Measurements from ENCODE around the gene MRPL24.

DNA sequence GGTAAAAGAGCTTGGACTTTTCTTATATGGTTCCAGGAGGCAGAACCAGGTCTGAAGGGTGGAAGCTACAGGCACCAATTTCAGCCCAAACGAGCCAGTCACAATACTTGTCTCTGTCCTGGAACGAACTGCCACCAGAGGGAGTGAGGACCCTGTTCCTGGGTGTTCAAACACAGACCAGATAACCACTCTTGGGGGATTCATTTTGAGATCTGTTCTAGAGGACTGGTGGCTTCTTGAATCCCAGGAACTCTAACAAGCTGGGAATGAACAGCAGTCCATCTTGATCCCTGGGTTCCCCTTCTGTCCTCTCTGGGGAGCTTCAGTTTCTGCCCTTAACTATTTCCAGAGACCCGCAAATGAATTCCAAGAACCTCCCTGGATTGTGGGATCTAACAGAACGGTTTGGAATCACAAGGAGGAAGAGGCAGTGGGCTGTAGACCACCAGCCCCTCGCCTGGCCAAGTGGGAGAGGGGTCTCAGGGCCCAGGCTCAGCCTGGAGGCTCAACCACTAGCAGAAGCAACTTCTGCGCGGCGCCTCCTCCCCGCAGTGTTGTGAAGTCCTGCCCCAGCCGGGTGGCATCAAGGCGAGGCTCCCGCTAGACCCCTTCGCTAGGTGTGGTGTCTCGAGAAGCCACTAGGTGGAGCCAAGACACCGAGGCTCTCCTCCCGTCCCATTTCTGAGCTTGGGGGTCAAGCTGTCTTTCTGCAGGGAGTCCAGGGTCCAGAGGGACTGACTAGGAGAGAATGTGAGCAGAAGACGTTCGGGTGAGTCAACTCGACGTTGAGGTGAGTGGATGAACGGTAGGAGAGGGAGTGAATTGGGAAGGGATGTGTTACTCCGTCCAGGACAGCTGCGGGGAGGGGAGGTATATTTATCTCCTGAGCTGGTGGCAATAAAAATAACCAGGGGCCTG lies 51.6 kb downstream of the MRPL24 start:
- TF ChIP-seq, protein P1, sequence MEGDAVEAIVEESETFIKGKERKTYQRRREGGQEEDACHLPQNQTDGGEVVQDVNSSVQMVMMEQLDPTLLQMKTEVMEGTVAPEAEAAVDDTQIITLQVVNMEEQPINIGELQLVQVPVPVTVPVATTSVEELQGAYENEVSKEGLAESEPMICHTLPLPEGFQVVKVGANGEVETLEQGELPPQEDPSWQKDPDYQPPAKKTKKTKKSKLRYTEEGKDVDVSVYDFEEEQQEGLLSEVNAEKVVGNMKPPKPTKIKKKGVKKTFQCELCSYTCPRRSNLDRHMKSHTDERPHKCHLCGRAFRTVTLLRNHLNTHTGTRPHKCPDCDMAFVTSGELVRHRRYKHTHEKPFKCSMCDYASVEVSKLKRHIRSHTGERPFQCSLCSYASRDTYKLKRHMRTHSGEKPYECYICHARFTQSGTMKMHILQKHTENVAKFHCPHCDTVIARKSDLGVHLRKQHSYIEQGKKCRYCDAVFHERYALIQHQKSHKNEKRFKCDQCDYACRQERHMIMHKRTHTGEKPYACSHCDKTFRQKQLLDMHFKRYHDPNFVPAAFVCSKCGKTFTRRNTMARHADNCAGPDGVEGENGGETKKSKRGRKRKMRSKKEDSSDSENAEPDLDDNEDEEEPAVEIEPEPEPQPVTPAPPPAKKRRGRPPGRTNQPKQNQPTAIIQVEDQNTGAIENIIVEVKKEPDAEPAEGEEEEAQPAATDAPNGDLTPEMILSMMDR (tag by site-specific recombination; IDR thresholded peaks at IDR 0.05): peak; percentile 94
- no peak for TF ChIP-seq ZNF114 (tag by site-specific recombination; IDR thresholded peaks at IDR 0.05)
- TF ChIP-seq, protein P2, sequence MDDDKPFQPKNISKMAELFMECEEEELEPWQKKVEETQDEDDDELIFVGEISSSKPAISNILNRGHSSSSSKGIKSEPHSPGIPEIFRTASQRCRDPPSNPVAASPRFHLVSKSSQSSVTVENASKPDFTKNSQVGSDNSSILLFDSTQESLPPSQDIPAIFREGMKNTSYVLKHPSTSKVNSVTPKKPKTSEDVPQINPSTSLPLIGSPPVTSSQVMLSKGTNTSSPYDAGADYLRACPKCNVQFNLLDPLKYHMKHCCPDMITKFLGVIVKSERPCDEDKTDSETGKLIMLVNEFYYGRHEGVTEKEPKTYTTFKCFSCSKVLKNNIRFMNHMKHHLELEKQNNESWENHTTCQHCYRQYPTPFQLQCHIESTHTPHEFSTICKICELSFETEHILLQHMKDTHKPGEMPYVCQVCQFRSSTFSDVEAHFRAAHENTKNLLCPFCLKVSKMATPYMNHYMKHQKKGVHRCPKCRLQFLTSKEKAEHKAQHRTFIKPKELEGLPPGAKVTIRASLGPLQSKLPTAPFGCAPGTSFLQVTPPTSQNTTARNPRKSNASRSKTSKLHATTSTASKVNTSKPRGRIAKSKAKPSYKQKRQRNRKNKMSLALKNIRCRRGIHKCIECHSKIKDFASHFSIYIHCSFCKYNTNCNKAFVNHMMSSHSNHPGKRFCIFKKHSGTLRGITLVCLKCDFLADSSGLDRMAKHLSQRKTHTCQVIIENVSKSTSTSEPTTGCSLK (tag by site-specific recombination; IDR thresholded peaks at IDR 0.05): no peak
- TF ChIP-seq ZNF174 (tag by site-specific recombination; IDR thresholded peaks at IDR 0.05): no peak
- TF ChIP-seq SCRT2 (tag by site-specific recombination; IDR thresholded peaks at IDR 0.05): no peak
- no peak for TF ChIP-seq ZNF169 (tag by site-specific recombination; IDR thresholded peaks at IDR 0.05)
- TF ChIP-seq ZNF274 (IDR thresholded peaks at IDR 0.05; ENCODE audit: low read length): no peak
- no peak for TF ChIP-seq ZNF274 (tag by site-specific recombination; IDR thresholded peaks at IDR 0.05; ENCODE audit: borderline replicate concordance)
- no peak for TF ChIP-seq ZNF658 (tag by site-specific recombination; IDR thresholded peaks at IDR 0.05)
- TF ChIP-seq ZBTB7A (tag by site-specific recombination; IDR thresholded peaks at IDR 0.05; ENCODE audit: low read depth): no peak
- TF ChIP-seq ZNF341 (tag by site-specific recombination; IDR thresholded peaks at IDR 0.05; ENCODE audit: low read depth): peak; percentile 32
- TF ChIP-seq ZNF24 (tag by site-specific recombination; IDR thresholded peaks at IDR 0.05): no peak
- TF ChIP-seq, protein P3, sequence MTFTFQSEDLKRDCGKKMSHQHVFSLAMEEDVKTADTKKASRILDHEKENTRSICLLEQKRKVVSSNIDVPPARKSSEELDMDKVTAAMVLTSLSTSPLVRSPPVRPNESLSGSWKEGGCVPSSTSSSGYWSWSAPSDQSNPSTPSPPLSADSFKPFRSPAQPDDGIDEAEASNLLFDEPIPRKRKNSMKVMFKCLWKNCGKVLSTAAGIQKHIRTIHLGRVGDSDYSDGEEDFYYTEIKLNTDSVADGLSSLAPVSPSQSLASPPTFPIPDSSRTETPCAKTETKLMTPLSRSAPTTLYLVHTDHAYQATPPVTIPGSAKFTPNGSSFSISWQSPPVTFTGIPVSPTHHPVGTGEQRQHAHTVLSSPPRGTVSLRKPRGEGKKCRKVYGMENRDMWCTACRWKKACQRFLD (tag by site-specific recombination; IDR thresholded peaks at IDR 0.05): no peak
- no peak for TF ChIP-seq ZNF302 (tag by site-specific recombination; IDR thresholded peaks at IDR 0.05; ENCODE audit: low read depth)
- TF ChIP-seq ZNF132 (tag by site-specific recombination; IDR thresholded peaks at IDR 0.05; ENCODE audit: borderline replicate concordance): no peak

Measured in HEK293 (cell line).